Fibroblast of mammary gland (primary cell): ENCODE results near the gene RHAG.

ENCODE experiments used
- DNase-seq: peaks from one replicate; pipeline ENCODE4 v3.0.0-alpha.2; 2010; ENCODE audit warnings: low read depth
- H3K4me3 ChIP-seq: 2 replicates; pipeline ENCODE4 v1.5.1; 2011; ENCODE audit warnings: low read depth, mild to moderate bottlenecking, low read length, moderate library complexity; ENCODE audit not compliant: control insufficient read depth
- CTCF ChIP-seq: conservative IDR thresholded peaks from 2 replicates; pipeline ENCODE4 v1.5.1; 2011; ENCODE audit warnings: low read depth, low read length, inconsistent platforms; ENCODE audit not compliant: control insufficient read depth, insufficient read depth

Gene RHAG

GRCh38 chr6:49649988-49650387, 13.3 kb upstream of the RHAG start:
- DNase-seq: no peak
- TF ChIP-seq CTCF: no peak
- no peak overlapping the region for H3K4me3 ChIP-seq

GRCh38 chr6:49648036-49648435, 11.4 kb upstream of the RHAG start:
- H3K4me3 ChIP-seq: no peak overlapping the region
- DNase-seq: no peak
- no peak for TF ChIP-seq CTCF

- no peak for DNase-seq
- H3K4me3 ChIP-seq: no peak overlapping the region
- no peak for TF ChIP-seq CTCF
These were observed 10.8 kb upstream of the RHAG start for GRCh38 chr6:49647476-49647875.

DNA sequence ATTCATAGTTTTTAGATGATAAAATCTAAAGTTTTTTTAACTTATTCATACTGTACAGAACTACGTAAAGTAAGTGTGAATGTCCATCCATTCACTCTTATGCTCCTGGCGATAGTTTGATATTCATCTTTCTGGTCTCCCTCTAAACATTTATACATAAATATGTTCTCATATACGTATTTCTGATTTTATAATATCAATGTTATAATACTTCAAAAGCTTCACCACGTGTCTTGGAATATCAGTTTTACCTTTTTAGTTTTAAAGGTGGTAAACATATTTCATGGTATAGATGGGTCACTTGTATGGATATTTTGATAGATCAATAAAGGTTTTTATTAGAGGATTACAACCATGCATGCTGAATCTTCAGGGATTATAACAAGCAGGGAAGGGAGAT, 10.3 kb upstream of the RHAG start:
- TF ChIP-seq CTCF: no peak
- DNase-seq: no peak
- no peak overlapping the region for H3K4me3 ChIP-seq

DNA sequence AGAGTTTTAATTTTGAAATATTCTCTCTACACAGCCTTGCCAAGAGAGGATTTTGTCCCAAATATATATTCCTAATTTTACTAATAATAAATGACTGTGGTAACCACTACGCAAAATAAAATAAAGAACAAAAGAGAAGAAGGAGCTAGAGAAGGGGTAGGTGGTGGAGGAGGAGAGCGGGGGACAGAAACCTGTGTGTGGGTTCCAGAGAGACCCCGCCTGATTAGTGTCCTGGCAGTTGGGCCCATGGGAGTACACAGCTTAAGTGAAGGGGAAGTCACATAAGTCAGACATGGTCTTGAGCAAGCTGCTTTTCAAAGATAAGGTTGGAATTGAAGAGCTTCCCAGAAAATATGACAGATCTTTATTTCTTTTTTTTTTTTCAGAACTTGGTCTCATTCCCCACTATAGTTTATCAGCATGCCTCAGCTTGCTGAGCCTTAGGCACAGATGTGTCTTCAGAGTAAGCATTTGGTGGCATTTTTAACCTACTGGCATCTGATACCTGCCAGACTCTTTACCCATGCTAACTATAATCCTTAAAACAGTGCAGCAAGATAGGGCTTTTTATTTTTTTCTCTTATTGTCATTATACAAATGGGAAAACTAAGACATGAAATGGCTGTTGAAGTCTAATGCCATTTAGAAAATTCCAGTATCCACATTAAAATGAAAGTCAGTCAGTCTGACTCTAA, 9.6 kb upstream of the RHAG start:
- DNase-seq: no peak
- TF ChIP-seq CTCF: no peak
- H3K4me3 ChIP-seq: no peak overlapping the region

DNA sequence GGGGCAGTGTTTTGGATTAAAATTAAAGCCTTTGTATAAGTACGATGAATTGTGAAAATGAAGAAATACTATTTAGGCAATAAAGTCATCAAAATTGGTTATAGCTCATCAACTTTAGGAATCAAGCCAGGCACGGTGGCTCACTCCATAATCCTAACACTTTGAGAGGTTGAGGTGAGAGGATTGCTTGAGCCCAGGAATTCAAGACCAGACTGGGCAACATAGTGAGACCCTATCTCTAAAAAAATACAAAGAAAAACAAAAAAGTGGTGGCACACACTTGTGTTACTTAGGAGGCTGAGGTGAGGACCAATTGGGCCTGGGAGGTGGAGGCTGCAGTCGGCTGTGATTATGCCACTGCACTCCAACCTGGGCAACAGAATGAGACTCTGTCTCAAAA, 8.5 kb upstream of the RHAG start:
- TF ChIP-seq CTCF: no peak
- no peak overlapping the region for H3K4me3 ChIP-seq

More for the DNA sequence above, 8.5 kb upstream of the RHAG start:
- DNase-seq: no peak
